ENCODE results near the gene ISL2.
"Not testable (repeated sequence)": the region's sequence is repeated elsewhere in the genome, so short reads cannot be mapped to it uniquely, and the experiment has no call there.

The ISL2 gene

GRCh38 chr15:76336254-76337058 is at the start of gene ISL2:
ISL2 (plus strand) TSS chr15:76336773; CDS start chr15:76336884, 111 bp downstream.
- DNase-seq: no peak

DNA sequence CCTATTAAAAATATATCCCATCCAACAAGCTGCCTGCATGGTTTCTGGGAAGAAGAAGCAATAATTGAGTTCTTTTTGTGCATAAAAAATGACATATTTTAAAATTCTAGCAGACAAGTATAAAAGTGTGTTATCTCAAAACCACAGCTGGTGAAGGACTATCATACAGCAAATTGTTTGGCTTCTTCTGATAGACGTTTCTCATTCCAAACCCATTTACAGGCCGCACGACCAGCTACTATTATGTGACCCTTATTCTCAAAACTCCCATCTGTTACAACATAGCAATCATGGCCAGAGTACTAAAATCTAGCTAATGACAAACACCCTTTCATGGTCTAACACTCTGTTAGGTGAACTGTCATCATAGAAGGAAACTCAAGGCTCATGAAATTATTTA is 47.0 kb upstream of the ISL2 start:
- no peak for DNase-seq

GRCh38 chr15:76293361-76293760 is 43.2 kb upstream of the ISL2 start:
- no peak for DNase-seq

- DNase-seq: not testable (repeated sequence)
Measured at GRCh38 chr15:76294463-76294862, 42.1 kb upstream of the ISL2 start.

DNA sequence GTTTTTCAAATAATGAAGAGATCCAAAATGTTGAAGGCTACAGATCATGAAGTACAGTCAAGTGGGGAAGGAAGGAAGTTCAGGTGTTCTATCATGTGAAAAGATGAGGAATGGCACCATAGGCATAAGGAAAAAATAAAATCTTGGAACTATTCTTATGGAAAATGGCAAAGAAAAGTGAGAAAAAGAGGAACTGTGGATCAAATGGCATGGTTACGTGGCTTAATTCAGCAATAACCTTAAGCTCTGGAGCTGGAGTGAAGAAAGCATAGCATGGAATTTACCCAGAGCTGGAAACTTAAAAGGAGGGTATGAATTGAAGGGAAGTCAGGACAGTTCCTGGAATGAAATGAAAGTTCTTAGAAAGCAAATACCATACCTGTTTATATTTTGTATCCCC is 39.7 kb upstream of the ISL2 start:
- DNase-seq: no peak

- not testable (repeated sequence) for DNase-seq
Measured at GRCh38 chr15:76297951-76298350, 38.6 kb upstream of the ISL2 start.

DNA sequence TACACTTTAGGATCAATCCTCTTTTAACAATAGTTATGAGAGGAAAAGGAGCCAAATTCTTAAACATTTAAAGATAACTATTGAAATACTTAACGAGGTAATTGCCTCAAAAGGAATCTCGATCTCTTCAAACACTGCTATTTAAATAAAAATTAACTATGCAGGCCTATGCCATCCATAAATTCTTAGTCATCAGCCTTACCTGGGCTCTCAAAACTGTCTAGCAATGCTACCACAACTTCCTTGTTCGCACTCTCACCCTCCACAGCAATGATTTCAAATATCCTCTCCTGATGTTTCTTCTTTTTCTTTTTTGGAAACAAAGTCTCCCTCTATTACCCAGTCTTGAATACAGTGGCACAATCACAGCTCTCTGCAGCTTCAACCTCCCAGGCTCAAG is 37.6 kb upstream of the ISL2 start:
- DNase-seq: no peak

DNA sequence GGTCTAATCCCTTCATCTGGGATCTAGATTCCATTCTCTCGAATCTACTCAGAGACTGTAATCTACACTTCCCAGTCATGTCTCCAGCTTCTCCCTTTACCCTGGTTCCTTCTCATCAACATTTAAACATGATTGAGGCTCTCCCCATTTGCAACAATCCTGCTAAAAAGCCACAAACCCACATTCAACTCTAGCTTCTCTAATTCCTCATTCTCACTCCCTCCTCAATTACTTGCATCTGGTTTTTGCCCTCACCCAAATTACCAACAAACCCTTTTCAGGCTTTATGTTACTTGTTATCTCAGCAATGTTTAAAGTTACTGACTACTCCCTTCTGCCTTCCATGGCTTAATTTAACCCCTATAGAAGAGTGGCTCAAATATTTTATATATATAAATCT is 36.8 kb upstream of the ISL2 start:
- DNase-seq: no peak

DNA sequence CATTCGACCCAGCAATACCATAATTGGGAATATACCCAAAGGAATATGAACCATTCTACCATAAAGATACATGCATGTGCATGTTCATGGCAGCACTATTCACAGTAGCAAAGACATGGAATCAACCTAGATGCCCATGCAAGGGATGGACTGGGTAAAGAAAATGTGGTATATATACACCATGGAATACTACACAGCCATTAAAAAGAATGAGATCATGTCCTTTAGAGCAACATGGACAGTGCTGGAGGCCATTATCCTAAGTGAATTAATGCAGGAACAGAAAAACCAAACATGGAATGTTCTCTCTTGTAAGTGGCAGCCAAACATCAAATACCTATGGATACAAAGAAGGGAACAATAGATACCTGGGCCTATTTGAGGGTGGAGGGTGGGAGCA is 32.7 kb upstream of the ISL2 start:
- no peak for DNase-seq

- DNase-seq: no peak
Measured at GRCh38 chr15:76309601-76310330, 26.8 kb upstream of the ISL2 start.

DNA sequence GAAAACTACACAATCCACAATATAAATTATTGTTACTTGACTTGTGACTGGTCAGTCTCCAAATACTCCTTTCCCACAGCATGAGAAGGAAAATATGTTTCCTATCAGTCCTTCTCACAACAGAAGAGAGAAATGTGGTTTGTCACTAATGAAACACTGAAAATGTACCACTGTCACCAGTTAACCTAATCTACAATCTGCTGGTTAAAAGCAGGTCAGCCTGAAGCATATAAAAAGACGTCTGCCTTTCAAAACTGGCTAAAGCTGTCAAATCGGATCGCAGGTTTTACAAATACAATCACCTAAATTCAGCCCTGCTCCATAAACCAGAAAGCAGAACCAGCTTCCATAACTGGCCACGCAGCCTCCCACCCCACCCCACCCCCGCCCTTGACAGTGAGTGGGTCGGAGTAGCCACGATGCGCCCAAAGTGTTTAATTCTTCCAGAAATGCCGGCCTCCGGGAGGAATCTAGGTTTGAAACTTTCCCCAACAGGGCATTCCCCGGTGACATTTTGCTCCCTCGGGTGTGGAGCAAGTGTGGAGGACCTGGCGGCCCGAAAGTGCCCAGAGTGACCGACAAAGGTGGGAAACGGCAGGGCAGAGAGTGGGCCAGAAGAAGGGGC is 26.0 kb upstream of the ISL2 start:
- no peak for DNase-seq

DNA sequence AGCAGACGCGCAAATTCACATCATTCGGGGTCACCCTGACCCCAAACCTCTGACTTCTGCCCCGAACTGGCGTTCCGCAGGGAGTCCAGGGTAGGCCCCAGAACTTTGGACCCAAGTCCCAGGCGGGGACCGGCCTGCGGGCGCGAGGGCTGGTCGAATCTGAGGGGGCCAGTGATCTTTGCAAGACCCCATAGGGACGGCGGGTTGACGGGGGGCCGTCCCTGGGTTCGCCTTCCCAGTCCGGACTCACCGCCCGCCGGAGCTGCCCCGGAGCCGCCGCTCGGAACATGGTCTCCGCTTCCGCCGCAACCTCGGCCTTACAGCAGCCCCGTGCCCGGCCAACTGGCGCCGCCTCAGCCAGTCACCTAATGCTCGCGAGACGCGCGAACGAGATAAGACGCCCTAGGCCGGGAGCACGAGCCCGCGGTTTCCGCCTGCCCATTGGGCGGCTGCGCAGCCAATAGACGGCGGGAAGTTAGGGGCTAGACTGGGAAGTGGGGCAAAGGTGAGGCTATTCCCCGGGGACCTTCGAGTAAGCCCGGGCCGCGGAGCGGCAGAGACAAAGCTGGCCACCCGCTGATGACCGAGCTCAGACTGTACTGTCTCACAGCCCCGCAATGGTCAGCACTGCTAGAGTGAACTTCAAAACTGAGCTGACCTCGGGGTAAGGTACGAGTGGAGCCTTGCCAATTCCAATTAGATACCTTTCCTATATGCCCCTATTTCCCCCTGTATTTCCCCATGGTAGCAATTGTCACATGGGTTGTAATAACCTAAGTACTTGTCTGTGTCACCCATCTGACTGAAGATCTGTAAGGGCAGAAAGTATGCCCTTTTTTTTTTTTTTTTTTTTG is 25.2 kb upstream of the ISL2 start, which contains the start of gene ETFA:
Gene ETFA, minus strand, starts transcription at position 370 of the 854 bp plus-strand sequence. Its CDS starts 81 bp downstream, at position 289.
- peak; percentile 89 for DNase-seq

- DNase-seq: no peak
Measured at GRCh38 chr15:76312540-76313174, 23.9 kb upstream of the ISL2 start.

DNA sequence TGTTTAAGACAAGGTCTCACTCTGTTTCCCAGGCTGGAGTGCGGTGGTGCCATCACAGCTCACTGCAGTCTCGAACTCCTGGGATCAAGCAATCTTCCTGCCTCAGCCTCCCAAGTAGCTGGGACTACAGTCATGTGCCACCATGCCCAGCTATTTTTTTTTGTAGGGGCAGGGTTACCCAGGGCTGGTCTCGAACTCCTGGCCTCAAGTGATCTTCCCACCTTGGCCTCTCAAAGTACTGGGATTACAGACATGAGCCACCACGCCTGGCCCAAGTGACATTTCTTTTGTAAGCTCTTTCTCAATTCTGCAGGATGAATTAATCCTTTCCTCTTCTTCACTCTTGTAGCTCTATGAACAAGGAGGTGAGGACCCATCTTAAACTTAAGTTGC is 23.4 kb upstream of the ISL2 start:
- not testable (repeated sequence) for DNase-seq

DNA sequence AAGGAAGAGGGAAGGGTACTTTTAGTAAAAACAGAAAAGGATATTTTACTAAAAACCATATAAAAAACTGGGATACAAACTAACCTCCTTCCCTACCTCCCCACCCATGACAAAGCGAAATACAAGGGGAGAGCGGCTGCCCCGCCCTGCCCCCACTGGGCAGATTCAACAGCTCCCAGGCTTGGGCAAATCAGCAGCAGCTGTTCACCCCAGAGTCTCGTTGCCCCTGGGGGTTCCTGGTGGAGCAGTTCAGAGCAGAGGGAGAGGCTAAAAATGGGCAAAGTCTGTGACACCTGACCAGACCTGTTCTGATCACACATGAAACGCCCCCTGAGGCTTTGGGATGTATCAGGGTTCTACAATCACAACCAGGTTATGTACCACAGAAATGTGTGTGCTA is 22.8 kb upstream of the ISL2 start:
- DNase-seq: no peak

GRCh38 chr15:76320012-76320411 is 16.6 kb upstream of the ISL2 start:
- no peak for DNase-seq

- DNase-seq: no peak
Measured at GRCh38 chr15:76321171-76321570, 15.4 kb upstream of the ISL2 start.

DNA sequence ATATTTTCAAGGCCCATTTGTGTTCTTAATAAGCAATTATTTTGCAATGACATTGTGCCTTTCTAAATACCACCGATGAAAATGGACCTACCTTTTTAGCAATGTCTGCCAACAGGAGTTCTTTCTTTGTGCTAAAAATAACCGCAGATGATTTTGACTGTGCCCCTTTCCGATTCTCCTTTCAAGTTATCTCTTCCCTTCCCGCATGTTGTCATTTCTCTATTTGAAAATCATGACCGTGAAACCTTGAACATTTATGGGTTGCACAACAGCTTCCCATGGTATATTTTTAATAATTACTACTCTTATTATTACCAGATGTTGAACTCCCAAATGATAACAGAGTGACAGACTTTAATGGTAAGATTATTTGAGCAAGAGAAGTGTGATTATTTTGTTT is 15.0 kb upstream of the ISL2 start:
- no peak for DNase-seq

DNA sequence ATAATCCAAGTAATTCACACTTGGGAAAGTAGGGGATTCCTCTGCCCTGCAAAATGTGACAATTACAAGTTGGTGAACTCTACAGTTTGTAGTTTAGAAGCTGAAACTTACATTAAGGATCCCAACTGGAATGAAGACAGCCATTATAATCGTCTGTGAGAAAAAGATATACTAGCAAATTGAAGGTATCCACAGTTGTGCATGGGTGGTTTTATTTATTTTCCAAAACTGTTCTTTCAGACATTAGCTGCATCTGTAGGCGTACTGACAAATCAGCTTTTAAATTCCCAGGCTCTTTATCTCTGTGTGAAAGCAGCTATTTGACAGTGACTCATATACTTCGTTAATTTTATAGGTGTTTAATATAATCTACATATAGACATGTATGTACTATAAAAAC is 12.5 kb upstream of the ISL2 start:
- DNase-seq: no peak

DNA sequence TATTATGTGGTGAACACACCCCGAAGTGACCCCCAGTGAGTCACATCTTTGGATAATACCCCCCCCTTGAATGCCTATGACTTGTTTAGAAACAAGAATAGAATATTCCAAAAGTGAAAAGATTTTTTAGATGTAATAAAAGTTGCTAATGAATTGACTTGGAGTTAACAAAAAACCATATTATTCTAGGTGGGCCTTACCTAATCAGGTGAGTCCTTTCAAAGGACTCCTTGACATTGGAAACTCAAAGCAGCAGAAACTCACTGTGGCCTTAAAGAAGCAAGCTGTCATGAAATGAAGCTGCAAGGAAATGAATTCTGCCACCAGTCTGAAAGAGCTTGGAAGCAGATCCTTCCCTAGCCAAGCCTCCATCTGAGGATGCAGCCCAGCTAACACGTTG is 10.9 kb upstream of the ISL2 start:
- no peak for DNase-seq

DNA sequence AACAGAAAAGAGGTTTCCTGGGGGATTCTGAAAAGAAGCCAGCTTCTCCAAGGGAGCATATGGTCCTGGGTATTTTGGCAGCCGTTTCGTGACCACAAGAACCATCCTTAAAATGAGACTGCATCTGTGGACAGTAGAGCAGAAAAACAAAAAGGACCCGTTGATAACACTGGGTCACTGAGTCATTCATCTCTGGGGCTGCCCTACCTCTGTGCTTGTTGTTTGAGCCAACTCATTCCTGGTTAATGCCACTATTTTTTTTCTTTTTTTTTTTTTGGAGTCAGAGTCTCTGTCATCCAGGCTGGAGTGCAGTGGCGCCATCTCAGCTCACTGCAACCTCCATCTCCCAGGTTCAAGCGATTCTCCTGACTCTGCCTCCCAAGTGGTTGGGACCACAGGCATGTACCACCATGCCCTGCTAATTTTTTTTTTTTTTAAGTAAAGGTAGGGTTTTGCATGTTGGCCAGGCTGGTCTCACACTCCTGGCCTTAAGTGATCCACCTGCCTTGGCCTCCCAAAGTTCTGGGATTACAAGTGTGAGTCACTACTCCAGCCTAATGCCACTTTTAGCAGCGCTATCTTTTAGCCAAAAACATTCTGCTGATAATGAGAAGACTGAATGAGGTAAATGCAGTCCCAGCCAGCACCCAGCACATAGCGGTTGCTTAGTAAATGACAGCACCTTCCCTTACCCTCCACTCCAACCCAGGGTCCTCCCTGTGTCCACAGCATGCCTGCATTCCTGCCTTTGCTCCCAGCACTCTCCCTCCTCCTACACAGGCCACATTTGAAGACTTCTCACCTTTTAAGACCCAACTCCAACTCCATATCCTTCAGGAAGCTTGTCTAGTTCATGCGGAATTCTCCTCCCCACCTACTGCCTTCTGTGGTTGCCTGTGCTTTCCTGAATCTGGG is 9.1 kb upstream of the ISL2 start:
- DNase-seq: no peak
